C4-2B (cell line): ENCODE measurements around the gene CLDN18.

Experiments
- H3K27ac ChIP-seq: fragments of 450-650 bp; 2 replicates; pipeline ENCODE4 v1.5.1; 2017
- CTCF ChIP-seq: fragments of 450-650 bp; conservative IDR thresholded peaks from 2 replicates; pipeline ENCODE4 v1.5.1; 2017; ENCODE audit warnings: mild to moderate bottlenecking
- ZFX ChIP-seq: fragments of 450-650 bp; IDR thresholded peaks from 2 replicates; pipeline ENCODE4 v1.6.1; 2017

The CLDN18 gene

GRCh38 chr3:138082992-138083386, 73.0 kb downstream of the CLDN18 start:
- no peak overlapping the region for H3K27ac ChIP-seq
- TF ChIP-seq CTCF (no peak), ZFX (no peak)
